HepG2 (cell line): ENCODE results near the gene GNAT3. TPM values are rescaled to one million over a fixed set of nuclear protein-coding genes. Genes with fewer than 3 reads are reported as not detected.

Experiments
- ATAC-seq: fragments of 200-7000 bp; cut with Tn5 transposase; 3 replicates; pipeline ENCODE4 v1.9.1; 2020; ENCODE audit warnings: mild to moderate bottlenecking, moderate library complexity
- BruUV-seq: library from RNA; stranded (reverse); fragments of 400-500 nt; replicated peaks from 2 replicates; lab custom pipeline; 2021; lab: Mats Ljungman, UMichigan
- CTCF ChIA-PET: fragments of 300-600 bp; formaldehyde crosslinking; extraction: SDS; loops from one replicate; lab custom pipeline; 2021; ENCODE audit warnings: low total read pairs, inconsistent platforms, low intra/inter-chr PET ratio; lab: Yijun Ruan, JAX
- POLR2A ChIA-PET: fragments of 350-600 bp; sonication (Branson Sonifier 250); formaldehyde crosslinking; loops from one replicate; lab custom pipeline; 2020; ENCODE audit warnings: antibody characterized with exemption, inconsistent platforms; lab: Yijun Ruan, JAX
- DNase-seq: peaks from one replicate; pipeline ENCODE4 v3.0.0-alpha.2; 2015; ENCODE audit warnings: low spot score
- FAIRE-seq: peaks from 3 replicates; lab custom pipeline; 2011; peaks lifted over from hg19 to GRCh38; lab: Jason Lieb, UNC
- H2AFZ ChIP-seq: one replicate; pipeline ENCODE4 v1.6.1; 2011; ENCODE audit warnings: low read length, inconsistent platforms
- H3K27ac ChIP-seq: fragments of 300-600 bp; 3 replicates; pipeline ENCODE4 v1.8.0; 2011; ENCODE audit warnings: mixed run types, mild to moderate bottlenecking, mixed read lengths, low read length, inconsistent platforms; ENCODE audit not compliant: insufficient read depth; ENCODE audit errors: extremely low read length
- H3K27me3 ChIP-seq, 2 experiments: fragments of 200-600 bp in 1 of 2; 2 replicates in 1 of 2; 3 replicates in 1 of 2; pipeline versions ENCODE4 v1.6.0 to v1.8.0; 2011; ENCODE audit warnings: low read length in 2 of 2, mild to moderate bottlenecking in 2 of 2, moderate library complexity in 2 of 2, inconsistent platforms in 1 of 2; ENCODE audit not compliant: insufficient read depth in 2 of 2, control insufficient read depth in 1 of 2
- H3K36me3 ChIP-seq, 2 experiments: fragments of 200-600 bp in 1 of 2; replicated peaks in 1 of 2; 2 replicates in 1 of 2; 3 replicates in 1 of 2; pipeline versions ENCODE4 v1.5.1 to v1.8.0; 2011; ENCODE audit warnings: low read length in 2 of 2, inconsistent platforms in 1 of 2; ENCODE audit not compliant: insufficient read depth in 2 of 2, control insufficient read depth in 1 of 2
- H3K4me1 ChIP-seq: 2 replicates; pipeline ENCODE4 v1.5.1; 2012; ENCODE audit warnings: low read length, inconsistent platforms; ENCODE audit not compliant: insufficient read depth
- H3K4me2 ChIP-seq: 2 replicates; pipeline ENCODE4 v1.6.0; 2011; ENCODE audit warnings: low read depth, low read length, inconsistent platforms
- H3K4me3 ChIP-seq, 3 experiments: fragments of 200-600 bp in 1 of 3; sonication (generic), shearing (Covaris generic) in 1 of 3; replicated peaks in 1 of 3; 2 replicates each; pipeline ENCODE4 v1.5.1; 2011 to 2016; ENCODE audit warnings: low read length in 3 of 3, inconsistent platforms in 2 of 3, low read depth in 2 of 3, mild to moderate bottlenecking in 2 of 3, control low read depth in 1 of 3, mixed read lengths in 1 of 3; ENCODE audit not compliant: insufficient read depth in 1 of 3
- H3K79me2 ChIP-seq: one replicate; pipeline ENCODE4 v1.6.1; 2011; ENCODE audit warnings: low read length, inconsistent platforms; ENCODE audit not compliant: insufficient read depth
- H3K9ac ChIP-seq: 2 replicates; pipeline ENCODE4 v1.6.0; 2011; ENCODE audit warnings: mild to moderate bottlenecking, low read depth, low read length, inconsistent platforms; ENCODE audit not compliant: insufficient read depth
- H3K9me3 ChIP-seq: 2 replicates; pipeline ENCODE4 v1.5.1; 2012; ENCODE audit warnings: mild to moderate bottlenecking, low read length
- H4K20me1 ChIP-seq: 2 replicates; pipeline ENCODE4 v1.6.0; 2011; ENCODE audit warnings: inconsistent platforms, mild to moderate bottlenecking, low read length, moderate library complexity; ENCODE audit not compliant: insufficient read depth
- ATF7 ChIP-seq, 2 experiments: fragments of 450-650 bp in 1 of 2; sonication (generic) in 1 of 2; formaldehyde crosslinking in 1 of 2; IDR thresholded peaks; 2 replicates each; pipeline versions ENCODE4 v1.4.0 to v1.6.1; 2016 to 2020; ENCODE audit warnings: antibody characterized with exemption in 1 of 2, mild to moderate bottlenecking in 1 of 2, missing genetic modification reagents in 1 of 2
- CBX2 ChIP-seq, 2 experiments: fragments of 200-600 bp in 1 of 2; sonication (generic); formaldehyde crosslinking in 1 of 2; IDR thresholded peaks; 2 replicates each; pipeline versions ENCODE4 v1.7.0 to v1.8.1; 2018 to 2022; ENCODE audit warnings: low read depth in 2 of 2, low read length in 1 of 2, mild to moderate bottlenecking in 1 of 2, missing genetic modification reagents in 1 of 2
- FOXM1 ChIP-seq: sonication (generic); formaldehyde crosslinking; IDR thresholded peaks from 2 replicates; pipeline ENCODE4 v1.5.0; 2020; ENCODE audit warnings: missing genetic modification reagents
- PRDM10 ChIP-seq: sonication (generic); formaldehyde crosslinking; IDR thresholded peaks from 2 replicates; pipeline ENCODE4 v1.4.0; 2020; ENCODE audit warnings: low read depth, missing genetic modification reagents
- SRY ChIP-seq: sonication (generic); formaldehyde crosslinking; IDR thresholded peaks from 2 replicates; pipeline ENCODE4 v1.8.0; 2022; ENCODE audit warnings: mild to moderate bottlenecking, missing genetic modification reagents
- TCF12 ChIP-seq, 2 experiments: fragments of 450-650 bp in 1 of 2; sonication (generic) in 1 of 2; formaldehyde crosslinking in 1 of 2; IDR thresholded peaks; 2 replicates each; pipeline versions ENCODE4 v1.6.1 to v1.8.0; 2017 to 2022; ENCODE audit warnings: antibody characterized with exemption in 1 of 2, mild to moderate bottlenecking in 1 of 2, missing genetic modification reagents in 1 of 2, moderate library complexity in 1 of 2
- TEF ChIP-seq: sonication (generic); formaldehyde crosslinking; IDR thresholded peaks from 2 replicates; pipeline ENCODE4 v1.5.0; 2020; ENCODE audit warnings: missing genetic modification reagents
- TFAP4 ChIP-seq: sonication (generic); IDR thresholded peaks from 2 replicates; pipeline ENCODE4 v1.6.1; 2016; ENCODE audit warnings: low read depth, borderline replicate concordance
- ZNF335 ChIP-seq: sonication (generic); formaldehyde crosslinking; IDR thresholded peaks from 2 replicates; pipeline ENCODE4 v1.4.0; 2020; ENCODE audit warnings: missing genetic modification reagents
- ZNF512B ChIP-seq: sonication (generic); formaldehyde crosslinking; IDR thresholded peaks from 2 replicates; pipeline ENCODE4 v1.5.1; 2020; ENCODE audit warnings: missing genetic modification reagents, mild to moderate bottlenecking, borderline replicate concordance
- ZNF615 ChIP-seq: sonication (generic); formaldehyde crosslinking; IDR thresholded peaks from 2 replicates; pipeline ENCODE4 v1.5.0; 2020; ENCODE audit warnings: mild to moderate bottlenecking, missing genetic modification reagents, borderline replicate concordance
- ZNF740 ChIP-seq: sonication (generic); formaldehyde crosslinking; IDR thresholded peaks from 2 replicates; pipeline ENCODE4 v1.4.0; 2020; ENCODE audit warnings: missing genetic modification reagents
- WGBS: methylation state at CpG from one replicate; pipeline ENCODE4 v1.1.6; 2017; ENCODE audit warnings: low lambda C conversion rate; 5-methylcytosine and 5-hydroxymethylcytosine counted together
- in situ Hi-C: cut with HindIII; loops from 2 replicates; pipeline ENCODE4 v1.10.0; 2017; ENCODE audit warnings: low pct_unique_long_range_greater_than_20kb; ENCODE audit not compliant: extremely low pct_ligation_motif_present
- intact Hi-C: fragments of 100-400 bp; cut with micrococcal nuclease; formaldehyde crosslinking; loops from one replicate; pipeline ENCODE4 v1.10.0; 2022; ENCODE audit not compliant: unreplicated experiment
- polyA plus RNA-seq, 8 experiments: library from polyadenylated mRNA; depleted of rRNA in 3 of 8; stranded (reverse) in 7 of 8; unstranded in 1 of 8; fragments of >200 nt; fragmentation: Illumina TruSeq in 4 of 8; extraction: Trizol in 4 of 8; gene quantifications; 2 replicates each; pipeline versions ENCODE4 v1.2.1 to v1.2.3, GENCODE V29; 2011 to 2016; ENCODE audit warnings: low read depth in 4 of 8, missing spikeins in 1 of 8, mixed read lengths in 1 of 8; ENCODE audit not compliant: insufficient read depth in 1 of 8
- total RNA-seq, 5 experiments: library from RNA; depleted of rRNA; stranded (reverse); fragments of >200 nt; fragmentation: Illumina TruSeq; extraction: Trizol; gene quantifications; 2 replicates each; pipeline ENCODE4 v1.2.3, GENCODE V29; 2016; ENCODE audit warnings: low read depth in 1 of 5

The GNAT3 gene
- total and polyA plus RNA-seq, 2 of the 13 experiments (the other 11 are each of a cell fraction or from before 2014, with no cell fraction given), result not detected

- TF ChIP-seq ZNF512B (no peak), CBX2 (IDR thresholded peaks at IDR 0.05; ENCODE audit: low read depth, low read length) (no peak), CBX2 (CRISPR knock-in tag; IDR thresholded peaks at IDR 0.05; ENCODE audit: low read depth) (no peak), ZNF615 (CRISPR knock-in tag) (no peak), FOXM1 (CRISPR knock-in tag) (no peak), ZNF740 (CRISPR knock-in tag) (no peak), TCF12 (IDR thresholded peaks at IDR 0.05) (no peak), TCF12 (CRISPR knock-in tag; IDR thresholded peaks at IDR 0.05) (no peak), TEF (CRISPR knock-in tag) (no peak)
Measured at GRCh38 chr7:80493121-80493849, 18.6 kb downstream of the GNAT3 start (continued).

- POLR2A ChIA-PET, result no interaction called here
- Histone ChIP-seq H3K9me3 (no peaks in the 10 kb centered on the region), H3K27ac (no peak overlapping the region), H3K4me3 (no peak overlapping the region), H3K4me2 (no peak overlapping the region), H3K9ac (no peak overlapping the region), H2AFZ (no peak overlapping the region), H3K27me3 (no peaks in the 10 kb centered on the region), H4K20me1 (no peaks in the 10 kb centered on the region), H3K4me1 (no peaks in the 10 kb centered on the region), H3K79me2 (no peaks in the 10 kb centered on the region), H3K36me3 (no peaks in the 10 kb centered on the region)
- BruUV-seq, result no TSS peak
- DNase-seq (no peak), ATAC-seq (no peak), FAIRE-seq (no peak)
- WGBS, result 62% methylated on average over 4 of the region's 4 CpGs
- TF ChIP-seq TFAP4, result no peak
- no peak for TF ChIP-seq SRY (CRISPR knock-in tag)
- peak; percentile 69 for TF ChIP-seq ATF7 (IDR thresholded peaks at IDR 0.05)
- TF ChIP-seq ATF7 (CRISPR knock-in tag; IDR thresholded peaks at IDR 0.05), result no peak
- TF ChIP-seq ZNF335 (CRISPR knock-in tag), result no peak
- no peak for TF ChIP-seq PRDM10 (CRISPR knock-in tag)
- CTCF ChIA-PET, result no interaction called here
- intact Hi-C loops (no loop called here), in situ Hi-C loops (no loop called here)
Measured at GRCh38 chr7:80491462-80491861, 20.4 kb downstream of the GNAT3 start.
